Activated T-helper 1 cell treated with anti-CD3 and anti-CD28 coated beads, Interleukin-12 subunit alpha, Interleukin-12 subunit beta, Interleukin-2, Interleukin-4 antibody, amounts not matched to agents 30 ng/mL and 10 ng/mL and 1 ng/mL, durations not matched to agents 14 hours and 24 hours and 36 hours (primary cell): ENCODE results near the gene RNF126. TPM values are rescaled to one million over a fixed set of nuclear protein-coding genes. Genes with fewer than 3 reads are reported as not detected.
"Not testable (repeated sequence)": the region's sequence is repeated elsewhere in the genome, so short reads cannot be mapped to it uniquely, and the experiment has no call there.

Source experiments
- DNase-seq: peaks from one replicate; pipeline ENCODE4 v3.0.0; 2021; ENCODE audit warnings: low spot score
- H3K27ac Mint-ChIP-seq: one replicate; pipeline ENCODE4 v1.8.0; 2021; ENCODE audit warnings: mild to moderate bottlenecking, mixed read lengths
- H3K27me3 Mint-ChIP-seq: one replicate; pipeline ENCODE4 v1.8.0; 2022; ENCODE audit warnings: mild to moderate bottlenecking, moderate library complexity, mixed read lengths; ENCODE audit not compliant: insufficient read depth
- H3K36me3 Mint-ChIP-seq: one replicate; pipeline ENCODE4 v1.8.0; 2021; ENCODE audit warnings: low read depth, mixed read lengths
- H3K4me1 Mint-ChIP-seq: one replicate; pipeline ENCODE4 v1.8.0; 2021; ENCODE audit warnings: low read depth, mixed read lengths
- H3K4me3 Mint-ChIP-seq: one replicate; pipeline ENCODE4 v1.8.0; 2021; ENCODE audit warnings: mild to moderate bottlenecking, moderate library complexity, mixed read lengths
- H3K9me3 Mint-ChIP-seq: one replicate; pipeline ENCODE4 v1.8.0; 2021; ENCODE audit warnings: mixed read lengths
- intact Hi-C: fragments of 100-400 bp; cut with micrococcal nuclease; formaldehyde crosslinking; loops from one replicate; pipeline ENCODE4 v1.15.1; 2024
- total RNA-seq: library from RNA; stranded (reverse); gene quantifications from 2 replicates; pipeline ENCODE4 v1.2.3, GENCODE V29; 2022

The RNF126 gene
- 107 and 110 TPM in 2 replicates for total RNA-seq

DNA sequence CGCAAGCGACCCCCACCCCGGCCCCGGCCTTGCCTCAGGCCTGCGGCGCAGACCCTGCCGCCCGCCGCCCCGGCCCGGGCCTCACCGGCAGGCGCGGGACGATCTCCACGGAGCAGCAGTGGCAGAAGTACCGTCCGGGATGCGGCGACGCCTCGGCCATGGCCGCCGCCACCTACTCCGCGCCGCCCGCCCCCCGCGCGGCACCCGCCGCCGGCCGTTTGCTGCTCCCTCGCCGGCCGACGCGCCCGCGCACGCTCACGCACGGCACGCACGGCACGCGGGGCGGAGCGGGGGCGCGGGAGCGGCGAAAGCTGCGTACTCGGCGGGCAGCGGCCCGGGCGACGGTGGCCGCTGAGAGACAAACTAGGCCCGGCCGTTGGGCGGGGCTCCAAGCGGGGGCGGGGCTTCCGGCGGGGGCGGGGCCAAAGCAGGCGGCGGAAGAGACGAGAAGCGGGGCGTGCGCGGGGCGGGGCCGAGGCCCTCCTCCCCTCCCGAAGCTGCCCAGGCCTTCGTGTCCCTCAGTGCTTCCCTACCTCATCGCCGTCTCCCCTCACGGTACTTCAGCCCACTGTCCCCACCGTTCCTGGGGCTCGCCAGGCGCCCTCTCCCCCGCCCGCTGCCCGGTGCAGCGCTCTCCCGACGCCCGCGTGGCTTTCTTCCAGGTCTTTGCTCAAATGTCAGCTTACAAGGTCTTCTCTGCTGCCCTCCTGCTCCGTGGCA, at the start of gene RNF126:
TSS of gene RNF126 (minus strand) at position 253 of the 720 bp plus-strand sequence. CDS start at position 160, 93 bp downstream.
- Mint-ChIP-seq H3K27me3 (no peaks in the 10 kb centered on the region), H3K27ac (peak within 1 kb of the TSS; percentile 97), H3K9me3 (no peaks in the 10 kb centered on the region), H3K4me3 (peak within 1 kb of the TSS; percentile 95), H3K4me1 (peaks cover 33% of the 10 kb centered on the region), H3K36me3 (peaks cover 5% of the 10 kb centered on the region)
- intact Hi-C loops: loop anchor here (1.0 to 5.0 kb wide), 4 partner anchors 17 to 264 kb away; partner anchors contain the start of genes ARID3A and PTBP1
- DNase-seq: peak; percentile 84

DNA sequence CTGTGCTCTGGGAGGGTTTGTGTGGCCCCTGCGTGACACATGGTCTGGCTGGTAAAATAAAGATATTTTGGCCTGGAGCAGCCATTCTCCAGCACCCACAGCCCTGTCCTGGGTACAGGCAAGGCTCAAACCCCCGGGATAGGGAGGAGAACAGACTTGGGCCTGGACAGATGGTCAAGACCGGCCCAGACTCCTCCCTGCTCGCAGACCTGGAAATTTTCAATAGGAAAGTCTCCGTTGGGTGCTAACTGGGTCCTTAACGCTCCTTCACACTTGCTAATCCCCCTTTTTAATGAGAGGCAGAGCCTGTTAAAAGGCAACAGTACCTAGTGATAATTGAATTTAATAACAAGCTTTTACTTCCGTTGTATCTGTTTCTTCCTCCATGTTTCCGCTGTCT, 48.2 kb upstream of the RNF126 start:
- intact Hi-C loops: no loop called here
- no peak overlapping the region for H3K4me3 Mint-ChIP-seq
- H3K4me1 Mint-ChIP-seq: no peaks in the 10 kb centered on the region
- H3K9me3 Mint-ChIP-seq: peaks cover 8% of the 10 kb centered on the region
- no peak overlapping the region for H3K27ac Mint-ChIP-seq
- DNase-seq: no peak
- peaks cover 27% of the 10 kb centered on the region for H3K27me3 Mint-ChIP-seq
- peaks cover 2% of the 10 kb centered on the region for H3K36me3 Mint-ChIP-seq

DNA sequence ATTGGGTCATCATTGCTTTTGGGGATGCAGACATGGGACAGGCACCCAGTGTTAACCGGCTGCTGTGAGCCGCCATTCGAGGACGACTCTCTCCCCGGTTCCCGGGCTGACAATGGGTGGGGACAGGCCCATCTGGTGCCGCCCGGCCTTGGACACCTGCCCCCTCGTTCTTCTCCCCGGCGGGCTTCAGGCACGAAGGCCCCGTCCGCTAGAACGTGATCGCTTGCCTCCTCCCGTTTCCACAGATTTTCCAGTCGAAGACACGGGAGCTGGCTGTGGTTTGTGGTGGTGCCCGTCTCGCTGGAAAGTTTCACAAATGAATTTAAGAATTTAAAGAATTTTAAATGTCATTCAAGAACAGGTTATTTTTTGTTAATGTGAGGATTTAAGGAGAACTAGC, 47.8 kb upstream of the RNF126 start:
- no peak for DNase-seq
- intact Hi-C loops: no loop called here
- H3K36me3 Mint-ChIP-seq: peaks cover 2% of the 10 kb centered on the region
- peaks cover 29% of the 10 kb centered on the region for H3K27me3 Mint-ChIP-seq
- H3K27ac Mint-ChIP-seq: no peak overlapping the region
- no peak overlapping the region for H3K4me3 Mint-ChIP-seq
- peaks cover 6% of the 10 kb centered on the region for H3K9me3 Mint-ChIP-seq
- no peaks in the 10 kb centered on the region for H3K4me1 Mint-ChIP-seq

DNA sequence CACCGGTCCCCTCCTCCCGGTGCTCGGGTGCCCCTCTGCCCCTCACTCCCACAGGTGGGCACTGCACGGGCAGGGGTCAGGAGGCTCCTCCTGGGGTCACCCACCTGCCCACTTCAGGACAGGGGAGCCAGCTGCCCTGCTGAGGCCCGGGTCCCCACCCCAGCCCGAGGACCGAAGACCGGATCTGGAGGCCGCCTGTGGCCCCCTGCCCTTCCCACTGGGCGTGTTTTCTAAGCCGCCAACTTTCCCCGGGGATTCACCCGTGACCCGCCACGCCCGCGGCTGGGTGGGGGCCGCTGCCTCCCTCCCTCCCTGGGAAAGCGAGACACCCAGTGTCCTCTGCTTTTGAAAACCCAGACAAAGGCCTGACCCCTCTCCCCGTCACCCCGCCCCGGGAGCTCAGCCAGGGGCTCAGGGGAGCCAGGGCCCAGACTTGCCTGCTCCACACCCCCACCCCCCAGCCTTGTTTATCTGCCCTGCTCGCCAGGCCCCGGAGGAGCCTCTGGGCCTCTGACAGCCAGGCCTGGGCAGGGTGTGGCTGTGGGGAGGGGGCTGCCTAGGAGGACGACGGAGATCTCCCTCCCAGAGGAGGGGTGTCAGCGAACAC, 47.1 kb upstream of the RNF126 start:
- intact Hi-C loops: no loop called here
- Mint-ChIP-seq H3K27me3 (peaks cover 32% of the 10 kb centered on the region), H3K36me3 (peaks cover 2% of the 10 kb centered on the region)

DNA sequence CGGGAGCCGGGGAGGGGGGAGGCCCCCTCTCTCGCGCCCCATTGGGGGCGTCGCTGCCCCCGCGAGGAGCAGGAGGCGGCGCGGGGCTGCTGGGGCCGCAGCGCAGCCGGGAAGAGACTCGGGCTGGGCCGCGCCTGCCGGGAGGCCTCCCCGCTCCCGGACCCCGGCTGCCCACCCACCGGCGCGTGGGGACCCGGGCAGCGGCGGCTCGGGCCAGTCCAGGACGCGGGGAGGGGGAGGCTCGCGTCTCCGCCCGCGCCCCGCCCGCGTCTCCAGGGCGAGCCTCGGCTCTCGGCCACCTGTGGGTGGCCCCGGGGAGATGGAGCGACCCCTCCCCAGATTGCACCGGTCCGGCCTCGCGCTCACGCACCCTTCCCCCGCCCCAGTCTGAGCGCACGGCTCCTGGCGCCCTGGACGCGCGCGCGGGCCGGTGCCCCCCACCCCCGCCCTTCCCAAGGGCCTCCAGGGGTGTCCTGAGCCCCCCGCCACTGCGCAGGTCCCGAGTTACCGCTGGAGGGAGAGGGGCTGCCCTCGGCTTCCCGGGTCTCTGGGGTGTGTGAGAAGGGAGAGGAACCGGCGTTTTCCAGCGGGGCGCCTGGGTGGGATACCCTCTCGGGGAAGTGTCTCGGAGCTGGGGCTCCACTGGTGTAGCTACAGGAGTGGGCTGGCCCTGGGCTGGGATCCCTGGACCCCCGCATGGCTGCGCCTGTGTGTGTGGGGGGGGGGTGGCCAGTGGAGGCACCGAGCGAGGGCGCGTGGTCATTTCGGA, 46.4 kb upstream of the RNF126 start:
- H3K9me3 Mint-ChIP-seq: no peaks in the 10 kb centered on the region
- no peak for DNase-seq
- no peak overlapping the region for H3K27ac Mint-ChIP-seq

More for the DNA sequence above, 47.1 kb upstream of the RNF126 start:
- Mint-ChIP-seq H3K4me1 (no peaks in the 10 kb centered on the region), H3K27ac (no peak overlapping the region), H3K9me3 (no peaks in the 10 kb centered on the region), H3K4me3 (no peak overlapping the region)
- no peak for DNase-seq

DNA sequence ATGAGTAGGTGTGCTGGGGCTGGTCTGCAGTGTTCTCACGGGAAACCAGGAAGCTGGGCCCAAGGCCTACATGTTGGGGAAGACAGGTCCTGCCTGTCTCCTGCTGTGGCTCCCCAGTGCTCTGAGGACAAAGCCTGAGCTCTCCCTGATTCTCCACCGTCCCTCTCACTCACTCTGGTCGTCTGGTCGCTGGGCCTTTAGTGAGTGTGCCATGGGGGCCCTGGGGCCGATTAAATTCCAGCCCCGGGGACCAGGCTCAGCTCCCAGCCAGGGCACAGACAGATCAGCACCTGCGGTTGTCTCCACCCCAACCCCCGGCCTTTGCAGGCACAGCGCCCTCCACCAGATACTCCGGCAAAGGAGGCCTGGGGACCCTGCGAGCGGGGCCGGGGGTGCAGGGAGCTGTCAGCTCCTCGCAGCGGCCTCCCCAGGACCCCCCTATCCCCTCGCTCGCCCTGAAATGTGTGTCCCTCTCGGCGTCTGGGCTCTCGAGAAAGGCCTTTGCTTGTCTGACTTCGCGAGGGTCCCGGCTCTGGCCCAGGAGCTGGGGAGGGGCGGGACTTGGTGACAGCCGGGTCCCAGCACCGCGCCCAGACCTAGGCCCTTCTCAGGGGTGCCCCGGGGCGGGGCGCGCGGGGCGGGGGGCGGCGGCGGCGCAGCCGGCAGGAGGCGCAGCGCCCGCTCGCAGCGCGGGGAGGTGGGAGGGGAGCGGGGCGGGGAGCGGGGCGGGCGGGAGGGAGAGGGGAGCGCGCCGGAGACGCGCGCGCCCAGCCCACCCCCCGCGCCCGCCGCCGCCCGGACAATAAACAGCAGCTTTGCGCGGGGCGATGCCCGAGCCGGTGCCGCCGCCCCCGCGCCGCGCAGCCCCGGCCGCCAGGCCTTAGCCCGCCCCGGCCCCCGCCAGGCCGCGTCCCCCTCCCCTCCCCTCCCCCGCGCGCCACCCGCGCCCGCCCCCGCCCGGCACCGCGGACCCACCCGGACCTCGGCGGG, 45.4 kb upstream of the RNF126 start, which contains the start of gene PALM:
TSS of gene PALM (plus strand) at position 782 of the 990 bp plus-strand sequence. CDS start 212 bp downstream, outside the sequence.
- H3K27ac Mint-ChIP-seq: no peak within 1 kb of the TSS
- no peaks in the 10 kb centered on the region for H3K9me3 Mint-ChIP-seq
- H3K36me3 Mint-ChIP-seq: peaks cover 2% of the 10 kb centered on the region
- peaks cover 32% of the 10 kb centered on the region for H3K27me3 Mint-ChIP-seq
- intact Hi-C loops: no loop called here
- no peak within 1 kb of the TSS for H3K4me3 Mint-ChIP-seq
- H3K4me1 Mint-ChIP-seq: no peaks in the 10 kb centered on the region
- DNase-seq: no peak

More for the DNA sequence above, 46.4 kb upstream of the RNF126 start:
- Mint-ChIP-seq H3K4me3 (no peak overlapping the region), H3K27me3 (peaks cover 32% of the 10 kb centered on the region), H3K36me3 (peaks cover 2% of the 10 kb centered on the region), H3K4me1 (no peaks in the 10 kb centered on the region)
- intact Hi-C loops: no loop called here

DNA sequence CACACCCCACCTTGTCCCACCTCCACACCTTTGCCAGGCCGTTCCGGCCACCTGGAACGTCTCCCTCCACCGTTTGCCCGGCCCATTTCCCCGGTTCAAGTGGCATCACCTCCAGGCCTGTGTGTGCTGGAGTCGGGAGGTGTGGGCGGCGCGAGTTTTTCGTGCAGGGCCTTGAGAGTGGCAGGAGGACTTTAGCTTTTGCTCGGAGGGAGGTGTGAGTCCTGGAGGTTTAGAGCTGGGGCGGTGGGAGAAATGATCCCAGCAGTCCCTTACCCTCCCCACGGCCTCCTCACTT, 41.4 kb upstream of the RNF126 start:
- DNase-seq: no peak
- Mint-ChIP-seq H3K27ac (no peak overlapping the region), H3K9me3 (no peaks in the 10 kb centered on the region), H3K4me1 (no peaks in the 10 kb centered on the region), H3K27me3 (peaks cover 28% of the 10 kb centered on the region), H3K36me3 (peaks cover 2% of the 10 kb centered on the region), H3K4me3 (no peak overlapping the region)
- intact Hi-C loops: no loop called here

DNA sequence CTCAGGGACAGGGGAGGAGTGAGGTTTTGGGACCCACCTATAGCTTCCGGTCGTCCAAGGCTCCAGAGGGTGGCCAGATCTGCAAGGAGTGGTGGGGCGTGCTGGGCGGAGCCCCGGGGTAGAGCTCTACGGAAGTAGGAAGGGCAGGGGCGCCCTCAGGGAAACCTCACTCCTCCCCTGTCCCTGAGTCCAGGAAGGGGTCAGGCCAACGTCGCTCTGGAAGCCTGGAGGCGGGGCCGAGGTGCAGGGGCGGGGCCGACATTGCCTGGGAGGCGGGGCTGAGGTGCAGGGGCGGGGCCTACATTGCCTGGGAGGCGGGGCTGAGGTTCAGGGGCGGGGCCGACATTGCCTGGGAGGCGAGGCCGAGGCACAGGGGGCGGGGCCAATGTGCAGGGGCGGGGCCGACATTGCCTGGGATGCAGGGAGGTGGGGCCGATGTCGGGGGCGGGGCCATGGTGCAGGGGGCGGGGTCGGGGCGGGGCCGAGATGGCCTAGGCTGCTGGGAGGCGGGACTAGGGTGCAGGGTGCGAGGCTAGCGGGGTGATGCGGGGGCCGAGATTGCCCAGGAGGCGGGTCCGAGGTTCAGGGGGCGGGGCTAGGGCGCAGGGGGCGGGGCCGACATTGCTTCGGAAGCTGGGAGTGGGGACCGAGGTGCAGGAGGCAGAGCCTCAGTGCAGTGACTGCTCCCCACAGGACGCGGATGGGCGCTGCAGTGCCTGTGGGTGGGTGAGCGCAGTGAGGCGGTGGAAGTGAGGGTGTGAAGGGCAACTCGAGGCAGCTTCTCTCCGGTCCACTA, 40.8 kb upstream of the RNF126 start:
- no peak overlapping the region for H3K27ac Mint-ChIP-seq
- H3K9me3 Mint-ChIP-seq: no peaks in the 10 kb centered on the region
- H3K4me3 Mint-ChIP-seq: no peak overlapping the region
- peaks cover 2% of the 10 kb centered on the region for H3K36me3 Mint-ChIP-seq
- intact Hi-C loops: loop anchor here (1.0 kb wide), 1 partner anchor 24 kb away; no protein-coding TSS in a partner anchor
- peak; percentile 45 for DNase-seq
- H3K4me1 Mint-ChIP-seq: no peaks in the 10 kb centered on the region
- peaks cover 28% of the 10 kb centered on the region for H3K27me3 Mint-ChIP-seq

DNA sequence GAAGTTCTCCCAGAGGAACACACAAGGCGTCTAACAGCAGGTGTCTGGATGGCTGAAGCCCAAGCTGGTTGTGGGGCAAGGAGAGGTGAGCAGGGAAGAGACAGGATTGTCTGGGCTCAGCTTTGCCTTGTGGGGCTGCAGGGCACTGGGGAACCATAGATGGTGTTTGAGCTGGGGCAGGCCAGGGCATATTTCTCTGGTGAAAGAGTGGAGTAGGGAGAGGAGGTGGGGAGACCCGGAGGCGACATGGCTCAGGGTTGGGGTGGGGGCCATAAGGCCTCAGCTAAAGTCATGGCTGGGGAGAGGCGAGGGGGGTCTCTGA, 40.3 kb upstream of the RNF126 start:
- Mint-ChIP-seq H3K27me3 (peaks cover 28% of the 10 kb centered on the region), H3K4me3 (no peak overlapping the region), H3K9me3 (no peaks in the 10 kb centered on the region), H3K36me3 (peaks cover 2% of the 10 kb centered on the region), H3K27ac (no peak overlapping the region), H3K4me1 (no peaks in the 10 kb centered on the region)
- intact Hi-C loops: loop anchor here (1.0 kb wide), 1 partner anchor 23 kb away; no protein-coding TSS in a partner anchor
- no peak for DNase-seq

DNA sequence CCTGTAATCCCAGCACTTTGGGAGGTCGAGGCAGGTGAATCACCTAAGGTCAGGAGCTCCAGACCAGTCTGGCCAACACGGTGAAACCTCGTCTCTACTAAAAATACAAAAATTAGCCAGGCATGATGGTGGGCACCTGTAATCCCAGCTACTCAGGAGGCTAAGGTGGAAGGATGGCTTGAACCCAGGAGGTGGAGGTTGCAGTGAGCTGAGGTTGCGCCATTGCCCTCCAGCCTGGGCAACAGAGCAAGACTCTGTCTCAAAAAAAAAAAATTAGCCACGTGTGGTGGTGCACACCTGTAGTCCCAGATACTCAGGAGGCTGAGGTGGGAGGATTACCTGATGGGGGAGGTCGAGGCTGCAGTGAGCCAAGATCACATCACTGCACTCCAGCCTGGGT, 39.8 kb upstream of the RNF126 start:
- not testable (repeated sequence) for H3K36me3 Mint-ChIP-seq, H3K27ac Mint-ChIP-seq, DNase-seq, H3K4me3 Mint-ChIP-seq, H3K4me1 Mint-ChIP-seq, H3K9me3 Mint-ChIP-seq
- intact Hi-C loops: loop anchor here (1.0 kb wide), 1 partner anchor 23 kb away; no protein-coding TSS in a partner anchor
- H3K27me3 Mint-ChIP-seq: peaks cover 24% of the 10 kb centered on the region

DNA sequence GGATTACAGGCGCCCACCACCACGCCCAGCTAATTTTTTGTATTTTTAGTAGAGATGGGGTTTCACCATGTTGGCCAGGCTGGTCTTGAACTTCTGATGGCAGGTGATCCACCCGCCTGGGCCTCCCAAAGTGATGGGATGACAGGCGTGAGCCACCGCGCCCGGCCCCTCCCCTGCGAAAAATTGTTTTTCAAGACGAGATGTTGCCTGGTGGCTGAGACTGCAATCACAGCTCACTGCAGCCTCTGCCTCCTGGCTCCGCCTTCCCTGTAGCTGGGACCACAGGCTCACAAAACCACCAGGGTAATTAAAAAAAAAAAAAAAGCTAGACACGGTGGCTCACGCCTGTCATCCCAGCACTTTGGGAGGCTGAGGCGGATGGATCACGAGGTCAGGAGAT, 36.9 kb upstream of the RNF126 start:
- H3K4me1 Mint-ChIP-seq, H3K36me3 Mint-ChIP-seq, DNase-seq, H3K4me3 Mint-ChIP-seq, H3K9me3 Mint-ChIP-seq, H3K27ac Mint-ChIP-seq, intact Hi-C loops: not testable (repeated sequence)
- H3K27me3 Mint-ChIP-seq: peaks cover 10% of the 10 kb centered on the region
